Activated T-helper 2 cell treated with anti-CD3 and anti-CD28 coated beads, Interferon-gamma antibody, Interleukin-2, Interleukin-4, amounts not matched to agents 10 μg/mL and 5 μg/mL and 100 μg/mL, durations not matched to agents 14 hours and 24 hours and 36 hours (primary cell): ENCODE data around the gene TMEM141. TPM values are rescaled to one million over a fixed set of nuclear protein-coding genes. Genes with fewer than 3 reads are reported as not detected.

Experiments
- DNase-seq: peaks from one replicate; pipeline ENCODE4 v3.0.0; 2021; ENCODE audit warnings: low spot score
- H3K27ac Mint-ChIP-seq: one replicate; pipeline ENCODE4 v1.8.0; 2021; ENCODE audit warnings: mixed read lengths
- H3K27me3 Mint-ChIP-seq: one replicate; pipeline ENCODE4 v1.8.0; 2021; ENCODE audit warnings: low read depth, mixed read lengths
- H3K36me3 Mint-ChIP-seq: one replicate; pipeline ENCODE4 v1.8.0; 2021; ENCODE audit warnings: low read depth, mixed read lengths
- H3K4me1 Mint-ChIP-seq: one replicate; pipeline ENCODE4 v1.8.0; 2021; ENCODE audit warnings: low read depth, mixed read lengths
- H3K4me3 Mint-ChIP-seq: one replicate; pipeline ENCODE4 v1.8.0; 2021; ENCODE audit warnings: low read depth, mild to moderate bottlenecking, moderate library complexity, mixed read lengths
- H3K9me3 Mint-ChIP-seq: one replicate; pipeline ENCODE4 v1.8.0; 2021; ENCODE audit warnings: mixed read lengths
- intact Hi-C: fragments of 100-400 bp; cut with micrococcal nuclease; formaldehyde crosslinking; loops from one replicate; pipeline ENCODE4 v1.15.1; 2023
- total RNA-seq: library from RNA; stranded (reverse); gene quantifications from 2 replicates; pipeline ENCODE4 v1.2.3, GENCODE V29; 2022

Gene TMEM141
- total RNA-seq, 1 donor from 2014 or later, result 34.4 TPM

- H3K27me3 Mint-ChIP-seq, result no peaks in the 10 kb centered on the region
- intact Hi-C loops, result no loop called here
- H3K4me3 Mint-ChIP-seq, result no peak overlapping the region
- peaks cover 28% of the 10 kb centered on the region for H3K36me3 Mint-ChIP-seq
- H3K27ac Mint-ChIP-seq, result no peak overlapping the region
- no peak for DNase-seq
- H3K4me1 Mint-ChIP-seq, result no peaks in the 10 kb centered on the region
- no peaks in the 10 kb centered on the region for H3K9me3 Mint-ChIP-seq
Measured at GRCh38 chr9:136824496-136825225, 33.5 kb downstream of the TMEM141 start.

- Mint-ChIP-seq H3K4me1 (no peaks in the 10 kb centered on the region), H3K9me3 (no peaks in the 10 kb centered on the region), H3K36me3 (peaks cover 28% of the 10 kb centered on the region), H3K27ac (no peak overlapping the region), H3K4me3 (no peak overlapping the region), H3K27me3 (no peaks in the 10 kb centered on the region)
- intact Hi-C loops, result no loop called here
- no peak for DNase-seq
Measured at GRCh38 chr9:136825295-136826187, 34.4 kb downstream of the TMEM141 start.

DNA sequence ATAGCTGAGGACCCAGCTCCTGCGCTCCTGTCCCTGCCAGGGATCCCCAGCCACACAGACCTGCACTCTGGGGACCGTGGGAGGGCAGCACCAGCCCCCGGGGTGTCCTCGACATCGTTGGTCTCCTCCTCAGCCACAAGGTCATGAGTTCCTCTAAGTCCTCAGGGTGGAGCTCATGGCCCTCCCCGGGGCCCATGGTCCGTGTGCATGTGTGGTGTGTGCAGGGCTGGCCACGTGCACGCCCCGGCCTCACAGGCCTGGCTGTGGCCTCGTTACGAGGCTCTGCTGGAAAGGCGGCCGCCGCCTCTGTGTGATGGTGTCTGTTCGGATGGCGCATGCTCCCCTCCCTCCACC, 35.0 kb downstream of the TMEM141 start:
- DNase-seq, result no peak
- Mint-ChIP-seq H3K4me3 (no peak overlapping the region), H3K27ac (no peak overlapping the region), H3K9me3 (no peaks in the 10 kb centered on the region), H3K27me3 (no peaks in the 10 kb centered on the region), H3K36me3 (peaks cover 27% of the 10 kb centered on the region), H3K4me1 (no peaks in the 10 kb centered on the region)
- intact Hi-C loops, result no loop called here

GRCh38 chr9:136826703-136827582, 35.8 kb downstream of the TMEM141 start:
- Mint-ChIP-seq H3K4me3 (no peak overlapping the region), H3K36me3 (peaks cover 28% of the 10 kb centered on the region), H3K27ac (no peak overlapping the region), H3K9me3 (no peaks in the 10 kb centered on the region), H3K4me1 (no peaks in the 10 kb centered on the region), H3K27me3 (no peaks in the 10 kb centered on the region)
- DNase-seq, result no peak
- intact Hi-C loops, result no loop called here

GRCh38 chr9:136827794-136828473, 36.8 kb downstream of the TMEM141 start:
- no peaks in the 10 kb centered on the region for H3K9me3 Mint-ChIP-seq
- no peak overlapping the region for H3K4me3 Mint-ChIP-seq
- H3K27me3 Mint-ChIP-seq, result no peaks in the 10 kb centered on the region
- H3K4me1 Mint-ChIP-seq, result no peaks in the 10 kb centered on the region
- intact Hi-C loops, result no loop called here
- no peak overlapping the region for H3K27ac Mint-ChIP-seq
- DNase-seq, result no peak
- peaks cover 33% of the 10 kb centered on the region for H3K36me3 Mint-ChIP-seq

- H3K36me3 Mint-ChIP-seq, result peaks cover 33% of the 10 kb centered on the region
- no peaks in the 10 kb centered on the region for H3K27me3 Mint-ChIP-seq
- intact Hi-C loops, result no loop called here
Measured at GRCh38 chr9:136828474-136829140, 37.5 kb downstream of the TMEM141 start.

DNA sequence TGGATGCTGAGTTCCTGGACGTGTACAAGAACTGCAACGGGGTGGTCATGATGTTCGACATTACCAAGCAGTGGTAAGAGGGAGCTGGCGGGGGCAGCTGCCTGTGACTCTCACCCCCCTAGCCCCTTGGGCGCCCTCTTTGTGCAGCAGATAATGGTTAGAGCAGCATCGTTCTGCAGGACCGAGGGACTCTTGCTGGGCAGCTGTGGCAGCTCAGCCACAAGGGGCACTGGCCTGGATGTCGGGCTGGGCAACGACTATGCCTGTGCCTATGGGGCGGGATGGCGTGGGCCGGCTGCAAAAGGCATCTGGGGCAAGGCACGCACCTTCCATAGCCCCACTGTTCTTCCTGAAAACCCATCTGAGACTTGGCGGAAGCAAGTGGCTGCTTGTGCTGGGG, 38.3 kb downstream of the TMEM141 start:
- Mint-ChIP-seq H3K27me3 (no peaks in the 10 kb centered on the region), H3K36me3 (peaks cover 30% of the 10 kb centered on the region), H3K4me3 (no peak overlapping the region), H3K27ac (no peak overlapping the region), H3K4me1 (no peaks in the 10 kb centered on the region), H3K9me3 (no peaks in the 10 kb centered on the region)
- intact Hi-C loops, result no loop called here
- DNase-seq, result no peak

More at GRCh38 chr9:136828474-136829140, 37.5 kb downstream of the TMEM141 start:
- no peak overlapping the region for H3K4me3 Mint-ChIP-seq
- H3K27ac Mint-ChIP-seq, result no peak overlapping the region
- H3K4me1 Mint-ChIP-seq, result no peaks in the 10 kb centered on the region
- no peaks in the 10 kb centered on the region for H3K9me3 Mint-ChIP-seq
- DNase-seq, result no peak

DNA sequence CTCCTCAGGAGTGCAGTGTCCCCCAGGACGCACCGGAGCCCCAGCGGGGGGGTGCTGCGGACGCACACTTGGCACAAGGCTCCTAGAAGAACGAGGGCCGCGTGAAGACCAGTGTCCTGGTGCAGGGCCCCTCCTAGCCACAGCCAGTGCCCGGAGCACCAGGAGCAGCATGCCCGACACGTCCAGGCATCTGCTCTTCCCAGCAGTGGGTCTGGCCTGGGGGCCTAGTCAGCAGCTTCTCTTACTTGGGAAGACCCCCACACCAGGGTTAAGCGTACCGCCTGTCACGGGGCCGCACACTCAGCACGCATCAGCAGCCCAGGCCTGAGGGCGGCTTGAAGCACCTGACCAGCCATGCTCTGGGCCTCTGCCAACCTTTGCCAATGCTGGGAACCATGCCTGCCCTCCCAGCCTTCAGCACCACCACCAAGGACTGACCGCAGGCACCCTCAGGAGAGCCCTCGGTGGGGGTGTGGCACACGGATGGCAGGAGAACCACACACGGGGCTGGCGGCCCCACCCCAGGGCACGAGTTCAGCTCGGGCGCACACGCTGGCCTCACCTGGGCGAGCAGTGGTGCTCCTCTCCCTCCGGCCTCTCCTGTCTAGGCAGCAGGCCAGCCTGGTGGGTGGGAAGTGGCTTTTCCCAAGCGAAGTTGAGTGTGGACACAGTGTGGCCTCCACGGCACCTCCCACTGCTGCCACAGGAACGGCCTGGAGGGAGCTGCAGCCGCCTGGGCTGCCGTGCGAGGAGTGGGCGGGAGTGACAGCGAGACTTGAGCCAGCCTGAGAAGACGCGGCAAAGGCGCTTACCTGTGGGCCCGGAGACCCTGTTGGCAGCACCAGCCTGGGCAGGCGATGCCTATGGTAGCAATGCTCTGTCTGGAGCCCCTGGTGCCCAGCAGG, 39.1 kb downstream of the TMEM141 start:
- Mint-ChIP-seq H3K27ac (no peak overlapping the region), H3K27me3 (no peaks in the 10 kb centered on the region), H3K4me3 (no peak overlapping the region), H3K36me3 (peaks cover 26% of the 10 kb centered on the region), H3K9me3 (no peaks in the 10 kb centered on the region), H3K4me1 (no peaks in the 10 kb centered on the region)
- intact Hi-C loops, result no loop called here
- no peak for DNase-seq

- no peaks in the 10 kb centered on the region for H3K9me3 Mint-ChIP-seq
- no peak overlapping the region for H3K27ac Mint-ChIP-seq
- no peak overlapping the region for H3K4me3 Mint-ChIP-seq
- H3K36me3 Mint-ChIP-seq, result peaks cover 20% of the 10 kb centered on the region
- no peaks in the 10 kb centered on the region for H3K27me3 Mint-ChIP-seq
- no peaks in the 10 kb centered on the region for H3K4me1 Mint-ChIP-seq
- no peak for DNase-seq
- intact Hi-C loops, result no loop called here
Measured at GRCh38 chr9:136831002-136831719, 40.0 kb downstream of the TMEM141 start.

GRCh38 chr9:136831720-136832104, 40.6 kb downstream of the TMEM141 start:
- no peak overlapping the region for H3K27ac Mint-ChIP-seq
- H3K36me3 Mint-ChIP-seq, result peaks cover 19% of the 10 kb centered on the region
- H3K27me3 Mint-ChIP-seq, result no peaks in the 10 kb centered on the region
- intact Hi-C loops, result no loop called here
- no peaks in the 10 kb centered on the region for H3K9me3 Mint-ChIP-seq
- no peaks in the 10 kb centered on the region for H3K4me1 Mint-ChIP-seq
- DNase-seq, result no peak
- no peak overlapping the region for H3K4me3 Mint-ChIP-seq

DNA sequence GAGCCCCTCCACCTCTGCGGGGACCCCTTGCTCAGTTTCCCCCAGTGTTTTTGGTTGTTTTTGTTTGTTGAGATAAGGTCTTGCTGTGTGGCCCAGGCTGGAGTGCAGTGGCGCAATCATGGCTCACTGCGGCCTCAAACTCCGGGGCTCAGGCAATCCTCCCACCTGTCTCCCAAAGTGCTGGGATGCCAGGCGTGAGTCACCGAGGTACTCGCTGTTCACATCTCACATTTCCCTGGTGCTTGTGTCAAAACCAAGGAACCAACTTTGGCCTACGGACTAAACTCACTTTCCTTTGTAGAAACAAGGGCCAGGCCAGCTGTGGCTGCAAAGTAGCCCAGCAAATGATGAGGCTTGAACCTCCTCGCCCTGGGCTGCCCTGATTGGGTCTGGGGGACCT, 41.4 kb downstream of the TMEM141 start:
- intact Hi-C loops, result no loop called here
- H3K4me3 Mint-ChIP-seq, result no peak overlapping the region
- H3K27me3 Mint-ChIP-seq, result no peaks in the 10 kb centered on the region
- no peak overlapping the region for H3K27ac Mint-ChIP-seq
- DNase-seq, result no peak
- no peaks in the 10 kb centered on the region for H3K4me1 Mint-ChIP-seq
- H3K36me3 Mint-ChIP-seq, result peaks cover 19% of the 10 kb centered on the region
- H3K9me3 Mint-ChIP-seq, result no peaks in the 10 kb centered on the region
